Transverse colon (tissue), 4 donors: ENCODE measurements around the gene MEI4.

Experiments used
- CTCF ChIP-seq, 5 experiments: fragments of 200-600 bp in 3 of 5; fragments of 450-650 bp in 2 of 5; sonication (generic) in 3 of 5; IDR thresholded peaks; 1 replicate in 2 of 5; 2 replicates in 3 of 5; pipeline ENCODE4 v1.5.1; 2016 to 2017; ENCODE audit warnings: antibody characterized with exemption in 5 of 5, inconsistent platforms in 3 of 5, mild to moderate bottlenecking in 2 of 5, moderate library complexity in 1 of 5
- EP300 ChIP-seq: sonication (generic); formaldehyde crosslinking; IDR thresholded peaks from one replicate; pipeline ENCODE4 v1.6.1; 2017; ENCODE audit warnings: antibody characterized with exemption, low read depth
- POLR2A ChIP-seq: fragments of 450-650 bp; IDR thresholded peaks from one replicate; pipeline ENCODE4 v1.6.1; 2016; ENCODE audit warnings: antibody characterized with exemption, mild to moderate bottlenecking, moderate library complexity
- POLR2AphosphoS5 ChIP-seq, 3 donors: sonication (generic); formaldehyde crosslinking; IDR thresholded peaks; one replicate each; pipeline ENCODE4 v1.6.1; 2016; ENCODE audit warnings: antibody characterized with exemption in 3 of 3

- TF ChIP-seq POLR2AphosphoS5 (IDR thresholded peaks at IDR 0.05) (no peak), CTCF (IDR thresholded peaks at IDR 0.05) (no peak), POLR2A (no peak), EP300 (no peak)
Observed at GRCh38 chr6:77829736-77830135, 176.9 kb downstream of the MEI4 start.
